Heart left ventricle (tissue), 13 donors: ENCODE results near the gene SPECC1L.
A peak's percentile ranks its signal among the peaks of the same experiment; 100 is the strongest.

Experiments used
- CTCF ChIP-seq, 12 donors: fragments of 200-600 bp; sonication (generic) in 4 of 12; IDR thresholded peaks; one replicate each; pipeline versions ENCODE4 v1.5.0 to v1.8.0; 2018 to 2022; ENCODE audit warnings: antibody characterized with exemption in 12 of 12, mild to moderate bottlenecking in 5 of 12
- POLR2A ChIP-seq, 2 donors: fragments of 450-650 bp; IDR thresholded peaks; one replicate each; pipeline ENCODE4 v1.6.1; 2017; ENCODE audit warnings: antibody characterized with exemption in 2 of 2, mild to moderate bottlenecking in 2 of 2, moderate library complexity in 2 of 2
- donor health status: ischemic (EF 13 %, LVEDD 7.1; RV severe dilation, severe dysfunction).
- donor health status: DM: no; HTN: yes; CAD: no.
- donor health status: DM: no; HTN: no; CAD: no.
- donor health status: ischemic (EF 25% LVEDD 6.9; RV normal size, moderate dysfunction).
- donor health status: ischemic (EF 25% LVEDD 5.7; RV mildly dilated, moderate dysfunction).
- donor health status: ischemic (EF 35%, LVEDD 5.7; RV mildly dilated, moderate dysfunction).
- donor health status: nonischemic (EF 11% LVEDD 7.7; RV severe dilation, severe dysfunction).
- donor health status: DM: yes; HTN: yes; CAD: no.
- donor health status: PGD.
- donor health status: ischemic (EF 29% LVEDD 5.4; RV normal size, mild dysfunction).
- donor health status: nonischemic (EF 23%, LVEDD 6.1; RV moderate dilation, normal function).

DNA sequence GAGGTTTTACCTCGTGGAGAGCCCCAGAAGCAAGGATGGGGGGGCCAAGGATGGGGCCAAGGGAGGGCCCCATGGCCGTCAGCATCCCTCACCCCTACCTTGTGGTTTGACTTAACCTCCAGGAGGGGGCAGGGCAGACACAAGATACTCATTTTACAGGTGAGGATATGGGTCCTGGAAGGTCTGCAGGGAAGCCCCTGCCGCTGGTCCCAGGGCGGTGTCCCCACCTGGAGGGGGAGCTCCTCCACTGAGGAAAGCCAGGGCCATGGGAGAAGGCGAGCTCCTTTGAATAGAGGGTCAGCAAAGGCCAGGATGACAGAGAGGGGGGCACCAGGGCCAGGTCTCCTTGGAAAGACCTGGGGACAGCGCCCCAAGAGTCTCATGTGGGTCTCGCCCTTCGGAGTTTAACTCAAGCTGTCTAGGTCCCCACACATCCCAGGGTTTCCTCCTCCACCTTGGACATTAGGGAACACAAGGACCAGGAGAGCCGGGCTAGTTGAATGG is 150.8 kb downstream of the SPECC1L start:
- TF ChIP-seq CTCF (IDR thresholded peaks at IDR 0.05) (peak in 5 of 12 donors; percentile 9 to 32 (median 25)), POLR2A (IDR thresholded peaks at IDR 0.05) (no peak)
